ENCODE data around the gene FNTB. TPM values are rescaled to one million over a fixed set of nuclear protein-coding genes. Genes with fewer than 3 reads are reported as not detected.

Gene FNTB
- total and polyA plus RNA-seq, 9 of the 15 experiments (the other 6 are each of a cell fraction or from before 2014, with no cell fraction given) = 6.9 to 23.2 (median 12.2) TPM

DNA sequence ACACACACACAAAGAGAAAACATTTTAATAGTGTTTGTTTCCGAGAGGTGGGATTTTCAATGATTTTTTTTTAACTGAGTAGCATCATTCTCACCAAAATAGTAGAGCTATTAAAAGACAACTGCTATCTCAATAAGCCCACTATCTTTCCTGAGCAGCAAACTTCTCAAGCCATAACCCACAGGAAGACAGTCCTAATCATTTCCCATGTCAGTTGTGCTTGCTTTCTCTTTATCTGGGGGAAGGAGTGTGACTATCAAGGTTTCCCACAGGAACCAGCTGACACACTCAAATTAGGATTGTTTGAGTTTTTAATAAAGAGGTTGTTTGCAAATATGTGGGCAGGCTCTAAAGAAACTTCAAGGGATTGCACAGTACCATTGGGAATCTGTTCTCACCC, 120.5 kb downstream of the FNTB start (continued):
- TF ChIP-seq, protein P1, sequence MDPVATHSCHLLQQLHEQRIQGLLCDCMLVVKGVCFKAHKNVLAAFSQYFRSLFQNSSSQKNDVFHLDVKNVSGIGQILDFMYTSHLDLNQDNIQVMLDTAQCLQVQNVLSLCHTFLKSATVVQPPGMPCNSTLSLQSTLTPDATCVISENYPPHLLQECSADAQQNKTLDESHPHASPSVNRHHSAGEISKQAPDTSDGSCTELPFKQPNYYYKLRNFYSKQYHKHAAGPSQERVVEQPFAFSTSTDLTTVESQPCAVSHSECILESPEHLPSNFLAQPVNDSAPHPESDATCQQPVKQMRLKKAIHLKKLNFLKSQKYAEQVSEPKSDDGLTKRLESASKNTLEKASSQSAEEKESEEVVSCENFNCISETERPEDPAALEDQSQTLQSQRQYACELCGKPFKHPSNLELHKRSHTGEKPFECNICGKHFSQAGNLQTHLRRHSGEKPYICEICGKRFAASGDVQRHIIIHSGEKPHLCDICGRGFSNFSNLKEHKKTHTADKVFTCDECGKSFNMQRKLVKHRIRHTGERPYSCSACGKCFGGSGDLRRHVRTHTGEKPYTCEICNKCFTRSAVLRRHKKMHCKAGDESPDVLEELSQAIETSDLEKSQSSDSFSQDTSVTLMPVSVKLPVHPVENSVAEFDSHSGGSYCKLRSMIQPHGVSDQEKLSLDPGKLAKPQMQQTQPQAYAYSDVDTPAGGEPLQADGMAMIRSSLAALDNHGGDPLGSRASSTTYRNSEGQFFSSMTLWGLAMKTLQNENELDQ (CRISPR knock-in tag; IDR thresholded peaks at IDR 0.05; ENCODE audit: borderline replicate concordance) = no peak
- TF ChIP-seq ZNF311 (CRISPR knock-in tag; IDR thresholded peaks at IDR 0.05) (peak; percentile 64; the same call in 1 of the 2 replicates), ZNF444 (CRISPR knock-in tag; IDR thresholded peaks at IDR 0.05) (no peak), GATAD2A (IDR thresholded peaks at IDR 0.05) (peak; percentile 70; the same call in 1 of the 2 replicates), WHSC1 (IDR thresholded peaks at IDR 0.05; ENCODE audit: low read length) (no peak), CBX3 (IDR thresholded peaks at IDR 0.05; ENCODE audit: borderline replicate concordance in 1 of 2, low read length in 2 of 2) (0 out of 3 replicates have a peak, but pooled peaks of 1 of the 2 experiments have one; percentile 25), PHTF2 (CRISPR knock-in tag; IDR thresholded peaks at IDR 0.05) (no peak), SMAD2 (IDR thresholded peaks at IDR 0.05; ENCODE audit: low read depth, low read length) (no peak), STAG1 (CRISPR knock-in tag; IDR thresholded peaks at IDR 0.05; ENCODE audit: borderline replicate concordance) (no peak), ETV5 (CRISPR knock-in tag; IDR thresholded peaks at IDR 0.05; ENCODE audit: low read depth) (peak; percentile 77; the same call in 1 of the 2 replicates), NR2F6 (CRISPR knock-in tag; IDR thresholded peaks at IDR 0.05) (no peak), CXXC5 (CRISPR knock-in tag; IDR thresholded peaks at IDR 0.05) (peak; percentile 37; the same call in 1 of the 2 replicates), MTA1 (IDR thresholded peaks at IDR 0.05; ENCODE audit: borderline replicate concordance) (no peak), PURB (CRISPR knock-in tag; IDR thresholded peaks at IDR 0.05; ENCODE audit: low read depth) (no peak), ZNF668 (CRISPR knock-in tag; IDR thresholded peaks at IDR 0.05) (no peak), NCOR1 (IDR thresholded peaks at IDR 0.05) (peak; percentile 88), SMARCA4 (IDR thresholded peaks at IDR 0.05) (peak; percentile 82), MBD2 (IDR thresholded peaks at IDR 0.05; ENCODE audit: borderline replicate concordance, low read depth) (0 out of 2 replicates have a peak, but pooled peaks have one; percentile 37)
- TF ChIP-seq, protein P2, sequence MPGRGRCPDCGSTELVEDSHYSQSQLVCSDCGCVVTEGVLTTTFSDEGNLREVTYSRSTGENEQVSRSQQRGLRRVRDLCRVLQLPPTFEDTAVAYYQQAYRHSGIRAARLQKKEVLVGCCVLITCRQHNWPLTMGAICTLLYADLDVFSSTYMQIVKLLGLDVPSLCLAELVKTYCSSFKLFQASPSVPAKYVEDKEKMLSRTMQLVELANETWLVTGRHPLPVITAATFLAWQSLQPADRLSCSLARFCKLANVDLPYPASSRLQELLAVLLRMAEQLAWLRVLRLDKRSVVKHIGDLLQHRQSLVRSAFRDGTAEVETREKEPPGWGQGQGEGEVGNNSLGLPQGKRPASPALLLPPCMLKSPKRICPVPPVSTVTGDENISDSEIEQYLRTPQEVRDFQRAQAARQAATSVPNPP (IDR thresholded peaks at IDR 0.05; ENCODE audit: borderline replicate concordance, insufficient read depth, insufficient read length) = no peak
- TF ChIP-seq, protein P3, sequence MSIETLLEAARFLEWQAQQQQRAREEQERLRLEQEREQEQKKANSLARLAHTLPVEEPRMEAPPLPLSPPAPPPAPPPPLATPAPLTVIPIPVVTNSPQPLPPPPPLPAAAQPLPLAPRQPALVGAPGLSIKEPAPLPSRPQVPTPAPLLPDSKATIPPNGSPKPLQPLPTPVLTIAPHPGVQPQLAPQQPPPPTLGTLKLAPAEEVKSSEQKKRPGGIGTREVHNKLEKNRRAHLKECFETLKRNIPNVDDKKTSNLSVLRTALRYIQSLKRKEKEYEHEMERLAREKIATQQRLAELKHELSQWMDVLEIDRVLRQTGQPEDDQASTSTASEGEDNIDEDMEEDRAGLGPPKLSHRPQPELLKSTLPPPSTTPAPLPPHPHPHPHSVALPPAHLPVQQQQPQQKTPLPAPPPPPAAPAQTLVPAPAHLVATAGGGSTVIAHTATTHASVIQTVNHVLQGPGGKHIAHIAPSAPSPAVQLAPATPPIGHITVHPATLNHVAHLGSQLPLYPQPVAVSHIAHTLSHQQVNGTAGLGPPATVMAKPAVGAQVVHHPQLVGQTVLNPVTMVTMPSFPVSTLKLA (conservative IDR thresholded peaks at IDR 0.05) = no peak
- TF ChIP-seq, protein P4, sequence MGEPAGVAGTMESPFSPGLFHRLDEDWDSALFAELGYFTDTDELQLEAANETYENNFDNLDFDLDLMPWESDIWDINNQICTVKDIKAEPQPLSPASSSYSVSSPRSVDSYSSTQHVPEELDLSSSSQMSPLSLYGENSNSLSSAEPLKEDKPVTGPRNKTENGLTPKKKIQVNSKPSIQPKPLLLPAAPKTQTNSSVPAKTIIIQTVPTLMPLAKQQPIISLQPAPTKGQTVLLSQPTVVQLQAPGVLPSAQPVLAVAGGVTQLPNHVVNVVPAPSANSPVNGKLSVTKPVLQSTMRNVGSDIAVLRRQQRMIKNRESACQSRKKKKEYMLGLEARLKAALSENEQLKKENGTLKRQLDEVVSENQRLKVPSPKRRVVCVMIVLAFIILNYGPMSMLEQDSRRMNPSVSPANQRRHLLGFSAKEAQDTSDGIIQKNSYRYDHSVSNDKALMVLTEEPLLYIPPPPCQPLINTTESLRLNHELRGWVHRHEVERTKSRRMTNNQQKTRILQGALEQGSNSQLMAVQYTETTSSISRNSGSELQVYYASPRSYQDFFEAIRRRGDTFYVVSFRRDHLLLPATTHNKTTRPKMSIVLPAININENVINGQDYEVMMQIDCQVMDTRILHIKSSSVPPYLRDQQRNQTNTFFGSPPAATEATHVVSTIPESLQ (CRISPR knock-in tag; IDR thresholded peaks at IDR 0.05) = no peak
- TF ChIP-seq, protein P5, sequence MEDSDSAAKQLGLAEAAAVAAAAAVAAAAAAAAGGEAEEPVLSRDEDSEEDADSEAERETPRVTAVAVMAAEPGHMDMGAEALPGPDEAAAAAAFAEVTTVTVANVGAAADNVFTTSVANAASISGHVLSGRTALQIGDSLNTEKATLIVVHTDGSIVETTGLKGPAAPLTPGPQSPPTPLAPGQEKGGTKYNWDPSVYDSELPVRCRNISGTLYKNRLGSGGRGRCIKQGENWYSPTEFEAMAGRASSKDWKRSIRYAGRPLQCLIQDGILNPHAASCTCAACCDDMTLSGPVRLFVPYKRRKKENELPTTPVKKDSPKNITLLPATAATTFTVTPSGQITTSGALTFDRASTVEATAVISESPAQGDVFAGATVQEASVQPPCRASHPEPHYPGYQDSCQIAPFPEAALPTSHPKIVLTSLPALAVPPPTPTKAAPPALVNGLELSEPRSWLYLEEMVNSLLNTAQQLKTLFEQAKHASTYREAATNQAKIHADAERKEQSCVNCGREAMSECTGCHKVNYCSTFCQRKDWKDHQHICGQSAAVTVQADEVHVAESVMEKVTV (CRISPR knock-in tag; IDR thresholded peaks at IDR 0.05) = no peak

Measured in K562 (cell line).